AG04449 (cell line): ENCODE measurements around the gene HYDIN.

Experiments
- CTCF ChIA-PET: fragments of 350-600 bp; formaldehyde crosslinking; extraction: SDS; loops from one replicate; lab custom pipeline; 2021; ENCODE audit warnings: antibody characterized with exemption; lab: Yijun Ruan, JAX
- POLR2A ChIA-PET: fragments of 400-600, 350-600 bp; formaldehyde crosslinking; extraction: SDS; loops from one replicate; lab custom pipeline; 2020; ENCODE audit warnings: antibody characterized with exemption, inconsistent platforms; lab: Yijun Ruan, JAX
- DNase-seq: peaks from one replicate; pipeline ENCODE4 v3.0.0-alpha.2; 2010; ENCODE audit warnings: low read depth, low spot score
- H3K4me3 ChIP-seq: 2 replicates; pipeline ENCODE4 v1.5.1; 2011; ENCODE audit warnings: low read depth, mild to moderate bottlenecking, control low read depth, low read length
- CTCF ChIP-seq: IDR thresholded peaks from one replicate; pipeline ENCODE4 v1.5.1; 2011; ENCODE audit warnings: mild to moderate bottlenecking, moderate library complexity, low read length, control low read depth, inconsistent platforms; ENCODE audit not compliant: insufficient read depth; ENCODE audit errors: missing control alignments

HYDIN gene

GRCh38 chr16:71260995-71261394 is 30.5 kb upstream of the HYDIN start:
- ChIA-PET POLR2A (no interaction called here), CTCF (interaction anchor here (0.9 kb wide), 1 partner anchor 98 kb away, joined by 3 read pairs; no protein-coding TSS in a partner anchor)
- no peak overlapping the region for H3K4me3 ChIP-seq
- TF ChIP-seq CTCF: no peak
- DNase-seq: no peak

DNA sequence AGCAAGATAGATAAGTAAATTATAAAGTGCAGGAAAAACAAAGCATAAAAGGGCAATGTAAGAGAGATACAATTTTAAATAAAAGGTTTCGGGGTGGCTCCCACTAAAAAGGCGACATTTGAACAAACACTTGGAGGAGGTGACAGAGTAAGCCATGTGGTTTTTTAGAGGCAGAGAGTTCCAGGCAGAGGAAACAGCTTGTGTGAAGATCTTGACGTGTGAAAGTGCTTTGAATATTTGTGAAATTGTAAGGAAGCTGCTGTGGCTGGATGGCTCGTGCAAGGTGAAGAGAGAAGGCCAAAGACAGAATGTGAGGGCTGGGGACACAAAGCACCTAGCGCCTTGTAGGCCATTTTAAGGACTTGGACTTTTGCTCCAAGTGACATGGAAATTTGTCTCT is 28.6 kb upstream of the HYDIN start:
- DNase-seq: no peak
- POLR2A ChIA-PET: no interaction called here
- H3K4me3 ChIP-seq: no peak overlapping the region
- CTCF ChIA-PET: interaction anchor here (1.4 kb wide), 1 partner anchor 53 kb away, joined by 3 read pairs; no protein-coding TSS in a partner anchor
- TF ChIP-seq CTCF: no peak

DNA sequence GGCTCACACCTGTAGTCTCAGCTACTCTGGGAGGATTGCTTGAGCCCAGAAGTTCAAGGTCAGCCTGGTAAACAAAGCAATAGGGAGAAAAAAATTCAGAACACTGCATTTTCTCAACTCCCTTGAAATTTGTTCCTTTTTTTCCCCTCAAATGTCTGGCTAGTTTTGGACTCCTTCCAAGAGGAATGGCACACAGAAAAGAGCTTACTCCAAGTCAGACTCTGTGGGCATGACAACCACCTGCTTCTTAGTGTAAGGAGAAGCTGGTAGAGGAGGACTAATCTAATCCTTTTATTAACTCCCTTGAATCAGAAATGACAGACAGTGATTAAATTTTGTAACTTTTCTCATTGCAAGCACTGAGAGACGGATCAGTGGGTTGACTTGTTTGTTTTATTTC is 27.9 kb upstream of the HYDIN start:
- no peak overlapping the region for H3K4me3 ChIP-seq
- no peak for TF ChIP-seq CTCF
- ChIA-PET CTCF (interaction anchor here (1.4 kb wide), 1 partner anchor 53 kb away, joined by 3 read pairs; no protein-coding TSS in a partner anchor), POLR2A (no interaction called here)
- DNase-seq: no peak

GRCh38 chr16:71257768-71258167 is 27.2 kb upstream of the HYDIN start:
- ChIA-PET POLR2A (no interaction called here), CTCF (no interaction called here)
- H3K4me3 ChIP-seq: no peak overlapping the region
- no peak for TF ChIP-seq CTCF
- no peak for DNase-seq

- DNase-seq: no peak
- no peak overlapping the region for H3K4me3 ChIP-seq
- TF ChIP-seq CTCF: no peak
- ChIA-PET CTCF (no interaction called here), POLR2A (no interaction called here)
These were observed 25.2 kb upstream of the HYDIN start for GRCh38 chr16:71255721-71256120.

DNA sequence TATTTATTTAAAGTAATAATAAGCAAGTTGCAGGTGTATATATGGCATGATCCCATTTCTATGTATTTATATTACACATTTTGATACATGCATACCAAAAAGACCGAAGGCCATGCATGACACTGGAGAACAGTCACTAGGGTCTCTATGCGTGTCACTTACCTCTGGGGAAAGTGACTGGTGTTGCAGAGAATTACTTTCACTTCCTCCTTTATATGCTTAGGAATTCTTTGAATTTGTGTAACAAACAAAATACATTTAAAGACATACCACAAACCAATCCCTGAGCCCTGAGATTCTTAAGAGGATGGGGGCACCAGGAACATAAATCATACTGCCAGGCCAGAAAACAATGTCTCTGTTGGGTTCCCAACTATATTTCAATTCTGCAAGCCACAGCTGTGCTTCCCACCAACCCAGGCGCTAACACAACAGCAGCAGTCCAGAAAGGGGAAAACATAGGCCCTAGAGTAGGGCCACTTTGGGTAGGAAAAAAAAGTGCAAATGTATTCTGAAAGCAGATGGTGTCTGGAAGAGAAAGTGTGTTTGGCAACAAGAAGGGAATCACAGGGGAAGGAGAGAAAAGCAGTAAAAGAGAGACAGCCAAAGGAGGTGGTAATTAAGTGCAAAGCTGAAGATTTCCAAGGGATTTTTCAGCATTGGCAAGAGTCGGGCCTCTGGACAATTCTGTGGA is 24.5 kb upstream of the HYDIN start:
- ChIA-PET POLR2A (no interaction called here), CTCF (no interaction called here)
- no peak overlapping the region for H3K4me3 ChIP-seq
- no peak for DNase-seq
- TF ChIP-seq CTCF: no peak
